ENCODE measurements around the gene TUSC2.

DNA sequence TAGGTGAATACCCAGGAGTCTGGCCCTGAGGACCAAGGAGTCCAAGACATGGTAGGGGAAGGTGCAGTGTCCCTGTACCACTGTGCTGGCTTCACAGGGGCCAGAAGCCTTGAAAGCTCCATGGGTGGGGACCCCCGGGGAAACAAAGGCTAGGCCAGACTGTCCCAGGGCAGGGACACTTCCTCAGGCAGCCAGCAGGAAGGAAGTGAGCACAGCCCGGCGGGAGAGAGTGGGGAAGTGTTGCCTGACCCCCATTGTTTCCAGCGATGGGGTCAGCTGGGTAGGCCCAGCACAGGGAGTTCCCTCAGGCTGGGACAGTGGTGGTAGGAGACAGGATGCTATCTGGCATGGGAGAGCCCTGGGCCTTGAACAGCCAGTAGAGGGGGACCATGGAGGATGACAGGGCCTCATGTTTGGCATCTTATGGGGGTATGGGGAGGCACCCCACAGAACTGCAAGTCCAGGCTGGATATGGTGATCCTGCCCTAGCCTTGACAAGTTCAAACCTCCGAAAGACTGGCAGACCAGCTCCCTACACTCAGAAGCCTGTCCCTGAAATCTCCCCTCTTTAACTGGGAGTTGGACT, 4.3 kb downstream of the TUSC2 start:
- TF ChIP-seq, protein P1, sequence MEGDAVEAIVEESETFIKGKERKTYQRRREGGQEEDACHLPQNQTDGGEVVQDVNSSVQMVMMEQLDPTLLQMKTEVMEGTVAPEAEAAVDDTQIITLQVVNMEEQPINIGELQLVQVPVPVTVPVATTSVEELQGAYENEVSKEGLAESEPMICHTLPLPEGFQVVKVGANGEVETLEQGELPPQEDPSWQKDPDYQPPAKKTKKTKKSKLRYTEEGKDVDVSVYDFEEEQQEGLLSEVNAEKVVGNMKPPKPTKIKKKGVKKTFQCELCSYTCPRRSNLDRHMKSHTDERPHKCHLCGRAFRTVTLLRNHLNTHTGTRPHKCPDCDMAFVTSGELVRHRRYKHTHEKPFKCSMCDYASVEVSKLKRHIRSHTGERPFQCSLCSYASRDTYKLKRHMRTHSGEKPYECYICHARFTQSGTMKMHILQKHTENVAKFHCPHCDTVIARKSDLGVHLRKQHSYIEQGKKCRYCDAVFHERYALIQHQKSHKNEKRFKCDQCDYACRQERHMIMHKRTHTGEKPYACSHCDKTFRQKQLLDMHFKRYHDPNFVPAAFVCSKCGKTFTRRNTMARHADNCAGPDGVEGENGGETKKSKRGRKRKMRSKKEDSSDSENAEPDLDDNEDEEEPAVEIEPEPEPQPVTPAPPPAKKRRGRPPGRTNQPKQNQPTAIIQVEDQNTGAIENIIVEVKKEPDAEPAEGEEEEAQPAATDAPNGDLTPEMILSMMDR (IDR thresholded peaks at IDR 0.05) = no peak
- TF ChIP-seq POLR2AphosphoS5 (IDR thresholded peaks at IDR 0.05; ENCODE audit: low read depth, low read length) (no peak), SIN3A (IDR thresholded peaks at IDR 0.05; ENCODE audit: borderline replicate concordance, insufficient read depth, low read depth, low read length) (no peak)
- TF ChIP-seq, protein P2, sequence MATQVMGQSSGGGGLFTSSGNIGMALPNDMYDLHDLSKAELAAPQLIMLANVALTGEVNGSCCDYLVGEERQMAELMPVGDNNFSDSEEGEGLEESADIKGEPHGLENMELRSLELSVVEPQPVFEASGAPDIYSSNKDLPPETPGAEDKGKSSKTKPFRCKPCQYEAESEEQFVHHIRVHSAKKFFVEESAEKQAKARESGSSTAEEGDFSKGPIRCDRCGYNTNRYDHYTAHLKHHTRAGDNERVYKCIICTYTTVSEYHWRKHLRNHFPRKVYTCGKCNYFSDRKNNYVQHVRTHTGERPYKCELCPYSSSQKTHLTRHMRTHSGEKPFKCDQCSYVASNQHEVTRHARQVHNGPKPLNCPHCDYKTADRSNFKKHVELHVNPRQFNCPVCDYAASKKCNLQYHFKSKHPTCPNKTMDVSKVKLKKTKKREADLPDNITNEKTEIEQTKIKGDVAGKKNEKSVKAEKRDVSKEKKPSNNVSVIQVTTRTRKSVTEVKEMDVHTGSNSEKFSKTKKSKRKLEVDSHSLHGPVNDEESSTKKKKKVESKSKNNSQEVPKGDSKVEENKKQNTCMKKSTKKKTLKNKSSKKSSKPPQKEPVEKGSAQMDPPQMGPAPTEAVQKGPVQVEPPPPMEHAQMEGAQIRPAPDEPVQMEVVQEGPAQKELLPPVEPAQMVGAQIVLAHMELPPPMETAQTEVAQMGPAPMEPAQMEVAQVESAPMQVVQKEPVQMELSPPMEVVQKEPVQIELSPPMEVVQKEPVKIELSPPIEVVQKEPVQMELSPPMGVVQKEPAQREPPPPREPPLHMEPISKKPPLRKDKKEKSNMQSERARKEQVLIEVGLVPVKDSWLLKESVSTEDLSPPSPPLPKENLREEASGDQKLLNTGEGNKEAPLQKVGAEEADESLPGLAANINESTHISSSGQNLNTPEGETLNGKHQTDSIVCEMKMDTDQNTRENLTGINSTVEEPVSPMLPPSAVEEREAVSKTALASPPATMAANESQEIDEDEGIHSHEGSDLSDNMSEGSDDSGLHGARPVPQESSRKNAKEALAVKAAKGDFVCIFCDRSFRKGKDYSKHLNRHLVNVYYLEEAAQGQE (IDR thresholded peaks at IDR 0.05; ENCODE audit: insufficient read depth in 1 of 2, low read depth in 2 of 2, low read length in 1 of 2) = no peak

Data from Panc1 (cell line).